Activated CD8-positive, alpha-beta T cell treated with anti-CD3 and anti-CD28 coated beads for 36 hours (primary cell): Measurements from ENCODE around the gene COL6A5. TPM values are rescaled to one million over a fixed set of nuclear protein-coding genes. Genes with fewer than 3 reads are reported as not detected.

Experiments
- ATAC-seq: fragments of 200-7000 bp; cut with Tn5 transposase; one replicate; pipeline ENCODE4 v1.10.0; 2021; ENCODE audit warnings: mild to moderate bottlenecking, moderate library complexity
- CTCF ChIA-PET: fragments of 350-600 bp; sonication (Branson Sonifier 250); formaldehyde crosslinking; loops from one replicate; lab custom pipeline; 2021; ENCODE audit warnings: antibody characterized with exemption; lab: Charles Lee
- POLR2A ChIA-PET: fragments of 350-600 bp; sonication (Branson Sonifier 250); formaldehyde crosslinking; loops from one replicate; lab custom pipeline; 2021; ENCODE audit warnings: antibody characterized with exemption; lab: Charles Lee
- DNase-seq: peaks from one replicate; pipeline ENCODE4 v3.0.0-alpha.2; 2020
- H3K27ac Mint-ChIP-seq: one replicate; pipeline ENCODE4 v1.8.0; 2021; ENCODE audit warnings: mild to moderate bottlenecking, mixed read lengths
- H3K27me3 Mint-ChIP-seq: one replicate; pipeline ENCODE4 v1.8.0; 2021; ENCODE audit warnings: mixed read lengths
- H3K36me3 Mint-ChIP-seq: one replicate; pipeline ENCODE4 v1.8.0; 2021; ENCODE audit warnings: low read depth, mixed read lengths
- H3K4me1 Mint-ChIP-seq: one replicate; pipeline ENCODE4 v1.8.0; 2021; ENCODE audit warnings: low read depth, mixed read lengths
- H3K4me3 Mint-ChIP-seq: one replicate; pipeline ENCODE4 v1.8.0; 2021; ENCODE audit warnings: mild to moderate bottlenecking, moderate library complexity, mixed read lengths
- H3K9me3 Mint-ChIP-seq: one replicate; pipeline ENCODE4 v1.8.0; 2021; ENCODE audit warnings: mixed read lengths
- intact Hi-C: fragments of 100-400 bp; cut with micrococcal nuclease; formaldehyde crosslinking; loops from one replicate; pipeline ENCODE4 v1.10.0; 2022
- total RNA-seq, 2 experiments: library from RNA; stranded (reverse); gene quantifications; one replicate each; pipeline ENCODE4 v1.2.3, GENCODE V29; 2021
- TF ChIP-seq, protein P1 (sequence below): fragments of 200-600 bp; IDR thresholded peaks from one replicate; pipeline ENCODE4 v1.8.0; 2022; ENCODE audit warnings: antibody characterized with exemption, mild to moderate bottlenecking

Gene COL6A5
- total RNA-seq, 2 experiments from 2014 or later, result not detected

DNA sequence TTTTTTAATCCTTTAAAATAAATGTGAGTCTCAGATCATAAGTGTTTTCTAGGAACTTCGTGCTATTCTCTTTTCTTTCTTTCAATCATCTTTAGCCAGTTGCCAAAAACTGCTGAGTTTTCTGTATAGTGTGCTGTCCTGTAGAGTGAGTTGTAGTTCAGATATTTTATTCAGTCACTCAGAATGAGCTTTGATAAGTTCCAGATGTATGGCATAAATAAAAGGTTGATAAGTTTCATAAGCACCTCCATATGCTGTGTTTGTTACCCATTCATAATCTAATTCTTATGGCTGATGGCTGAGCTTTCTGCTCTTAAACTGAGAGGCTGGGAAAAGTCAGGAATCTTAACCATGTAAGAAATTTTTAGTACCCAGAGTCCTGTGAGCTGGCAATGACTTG is 112.2 kb downstream of the COL6A5 start:
- DNase-seq, result no peak
- peaks cover 3% of the 10 kb centered on the region for H3K27me3 Mint-ChIP-seq
- ChIA-PET CTCF (no interaction called here), POLR2A (no interaction called here)
- no peaks in the 10 kb centered on the region for H3K36me3 Mint-ChIP-seq
- H3K4me1 Mint-ChIP-seq, result no peaks in the 10 kb centered on the region
- H3K4me3 Mint-ChIP-seq, result no peak overlapping the region
- TF ChIP-seq, protein P1, sequence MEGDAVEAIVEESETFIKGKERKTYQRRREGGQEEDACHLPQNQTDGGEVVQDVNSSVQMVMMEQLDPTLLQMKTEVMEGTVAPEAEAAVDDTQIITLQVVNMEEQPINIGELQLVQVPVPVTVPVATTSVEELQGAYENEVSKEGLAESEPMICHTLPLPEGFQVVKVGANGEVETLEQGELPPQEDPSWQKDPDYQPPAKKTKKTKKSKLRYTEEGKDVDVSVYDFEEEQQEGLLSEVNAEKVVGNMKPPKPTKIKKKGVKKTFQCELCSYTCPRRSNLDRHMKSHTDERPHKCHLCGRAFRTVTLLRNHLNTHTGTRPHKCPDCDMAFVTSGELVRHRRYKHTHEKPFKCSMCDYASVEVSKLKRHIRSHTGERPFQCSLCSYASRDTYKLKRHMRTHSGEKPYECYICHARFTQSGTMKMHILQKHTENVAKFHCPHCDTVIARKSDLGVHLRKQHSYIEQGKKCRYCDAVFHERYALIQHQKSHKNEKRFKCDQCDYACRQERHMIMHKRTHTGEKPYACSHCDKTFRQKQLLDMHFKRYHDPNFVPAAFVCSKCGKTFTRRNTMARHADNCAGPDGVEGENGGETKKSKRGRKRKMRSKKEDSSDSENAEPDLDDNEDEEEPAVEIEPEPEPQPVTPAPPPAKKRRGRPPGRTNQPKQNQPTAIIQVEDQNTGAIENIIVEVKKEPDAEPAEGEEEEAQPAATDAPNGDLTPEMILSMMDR, result no peak
- intact Hi-C loops, result no loop called here
- H3K27ac Mint-ChIP-seq, result no peak overlapping the region
- no peaks in the 10 kb centered on the region for H3K9me3 Mint-ChIP-seq
- ATAC-seq, result no peak

DNA sequence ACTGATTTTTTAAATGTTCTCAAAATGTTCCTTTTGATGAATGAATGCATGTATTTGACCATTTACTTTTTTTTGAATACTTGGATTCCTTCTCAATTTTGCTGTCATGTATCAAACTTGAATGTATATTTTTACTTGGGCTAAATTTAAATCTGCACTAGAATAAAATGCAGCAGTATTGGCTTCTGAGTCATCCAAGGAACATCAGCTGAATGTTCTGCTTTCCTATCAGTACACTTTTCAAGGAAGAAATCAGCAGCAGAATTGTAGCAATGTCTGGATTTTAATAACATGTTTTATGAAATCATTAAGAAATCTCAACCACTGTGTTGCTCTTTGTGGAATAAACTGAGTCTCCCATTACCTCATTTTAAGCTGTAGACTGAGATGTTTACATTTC is 114.5 kb downstream of the COL6A5 start:
- Mint-ChIP-seq H3K4me1 (no peaks in the 10 kb centered on the region), H3K4me3 (no peak overlapping the region), H3K27me3 (peaks cover 9% of the 10 kb centered on the region), H3K9me3 (no peaks in the 10 kb centered on the region), H3K27ac (no peak overlapping the region), H3K36me3 (no peaks in the 10 kb centered on the region)
- intact Hi-C loops, result no loop called here
- no peak for ATAC-seq
- TF ChIP-seq, protein P1, result no peak
- DNase-seq, result no peak
- ChIA-PET POLR2A (no interaction called here), CTCF (no interaction called here)

DNA sequence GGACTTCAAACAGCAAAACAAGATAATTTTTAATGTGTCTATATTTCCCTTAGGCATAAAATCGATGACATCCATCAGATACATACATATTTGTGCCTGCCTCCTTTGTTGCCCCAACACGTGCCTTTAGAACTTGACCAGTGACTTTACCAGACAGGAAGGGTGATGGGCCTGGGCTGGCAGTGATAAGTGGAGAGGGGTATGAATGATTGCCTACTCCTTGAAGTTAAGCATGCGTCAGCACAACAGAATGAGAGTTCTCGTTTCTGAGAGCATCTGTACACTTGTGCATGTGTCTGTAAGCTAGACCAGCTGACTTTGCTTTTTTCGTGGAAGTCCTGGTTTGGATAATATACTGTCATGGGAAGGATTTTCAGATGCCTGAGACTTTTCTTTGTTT is 116.6 kb downstream of the COL6A5 start:
- ChIA-PET POLR2A (no interaction called here), CTCF (no interaction called here)
- Mint-ChIP-seq H3K4me1 (no peaks in the 10 kb centered on the region), H3K4me3 (no peak overlapping the region), H3K27ac (no peak overlapping the region), H3K9me3 (no peaks in the 10 kb centered on the region), H3K27me3 (peaks cover 12% of the 10 kb centered on the region), H3K36me3 (no peaks in the 10 kb centered on the region)
- no peak for ATAC-seq
- TF ChIP-seq, protein P1, result no peak
- intact Hi-C loops, result no loop called here
- no peak for DNase-seq

DNA sequence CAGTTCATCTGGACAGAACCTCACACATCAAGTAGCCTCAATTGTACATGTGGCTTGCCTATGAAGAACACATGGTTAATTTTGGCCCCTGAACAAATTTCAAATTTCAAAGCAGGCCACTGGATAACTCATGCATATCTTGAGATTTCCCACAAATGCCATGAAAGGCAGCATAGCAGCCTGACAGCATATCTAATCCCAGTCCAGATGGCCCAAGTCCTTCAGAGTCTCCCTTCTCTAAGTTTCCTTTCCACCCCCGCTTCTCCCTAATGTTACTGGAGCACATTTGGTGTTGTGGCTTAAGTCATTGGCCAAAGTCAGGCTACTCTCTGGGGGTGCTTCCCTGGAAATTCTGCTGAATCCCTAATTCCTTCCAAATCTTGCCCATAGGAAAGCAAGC is 117.7 kb downstream of the COL6A5 start:
- POLR2A ChIA-PET, result no interaction called here
- no peak for ATAC-seq

DNA sequence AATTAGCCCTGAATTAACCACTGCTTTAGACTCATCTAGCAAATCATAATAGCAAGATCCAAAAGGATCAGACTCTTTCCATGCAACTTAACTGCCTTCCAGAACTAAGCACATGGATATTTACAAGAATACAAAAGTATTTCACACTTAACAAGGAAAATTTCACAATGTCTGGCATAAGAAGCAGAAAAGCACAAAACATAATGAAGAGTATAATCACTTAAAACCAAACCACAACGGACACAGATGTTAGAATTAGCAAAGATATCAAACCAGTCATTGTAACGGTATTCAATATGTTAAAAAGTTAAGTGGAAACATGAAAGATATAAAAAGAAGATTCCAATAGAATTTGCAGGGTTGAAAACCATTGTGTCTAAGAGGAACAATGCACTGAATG is 120.0 kb downstream of the COL6A5 start:
- TF ChIP-seq, protein P1, result no peak
- Mint-ChIP-seq H3K4me1 (no peaks in the 10 kb centered on the region), H3K27ac (no peak overlapping the region), H3K9me3 (no peaks in the 10 kb centered on the region), H3K4me3 (no peak overlapping the region), H3K27me3 (peaks cover 15% of the 10 kb centered on the region), H3K36me3 (no peaks in the 10 kb centered on the region)
- ATAC-seq (no peak), DNase-seq (no peak)
- ChIA-PET CTCF (no interaction called here), POLR2A (no interaction called here)
- intact Hi-C loops, result no loop called here

More for the DNA sequence above, 117.7 kb downstream of the COL6A5 start:
- no peak for DNase-seq
- Mint-ChIP-seq H3K27me3 (peaks cover 10% of the 10 kb centered on the region), H3K9me3 (no peaks in the 10 kb centered on the region), H3K36me3 (no peaks in the 10 kb centered on the region), H3K27ac (no peak overlapping the region), H3K4me1 (no peaks in the 10 kb centered on the region), H3K4me3 (no peak overlapping the region)
- intact Hi-C loops, result no loop called here
- TF ChIP-seq, protein P1, result no peak
- CTCF ChIA-PET, result no interaction called here
